ENCODE data around the gene FOXJ2. TPM values are rescaled to one million over a fixed set of nuclear protein-coding genes. Genes with fewer than 3 reads are reported as not detected.

Gene FOXJ2
- total and polyA plus RNA-seq, 2 donors (not counting 1 experiment from before 2014, with no cell fraction given) = 9.5 to 19.4 TPM

GRCh38 chr12:8081251-8081920 lies 48.9 kb downstream of the FOXJ2 start:
- peak overlapping the region; percentile 79 to 98 (median 89) for H3K4me3 ChIP-seq (ENCODE audit: control extremely low read depth in 1 of 5, extremely low read depth in 1 of 5, insufficient read depth in 1 of 5, low read depth in 2 of 5, low read length in 4 of 5)
- H3K4me1 Mint-ChIP-seq = peaks cover 55% of the 10 kb centered on the region
- POLR2A ChIA-PET = interaction anchor here (0.8 kb wide), 1 partner anchor 54 kb away, joined by 4 read pairs; no protein-coding TSS in a partner anchor

More at GRCh38 chr12:8081251-8081920, 48.9 kb downstream of the FOXJ2 start:
- peak; percentile 48 for DNase-seq
- H3K4me1 ChIP-seq (ENCODE audit: control insufficient read depth in 2 of 2, insufficient read depth in 2 of 2, low read length in 2 of 2) = peaks cover 31% of the 10 kb centered on the region in 2 donors
- H3K27me3 Mint-ChIP-seq = no peaks in the 10 kb centered on the region
- no peaks in the 10 kb centered on the region for H3K9me3 ChIP-seq (ENCODE audit: control extremely low read depth in 1 of 3, control insufficient read depth in 2 of 3, insufficient read depth in 1 of 3, low read length in 2 of 3)
- CTCF ChIA-PET = interaction anchor here (0.8 to 1.2 kb wide), 2 partner anchors 15 to 151 kb away, joined by 3 read pairs; partner anchors contain the start of gene C3AR1
- peak overlapping the region; percentile 90 for H3K27ac Mint-ChIP-seq
- H2AFZ ChIP-seq (ENCODE audit: insufficient read depth, low read depth, low read length, poor library complexity, severe bottlenecking) = peak overlapping the region; percentile 89
- H3K27me3 ChIP-seq (replicated peaks in 1 of 4; ENCODE audit: control extremely low read depth in 1 of 4, control insufficient read depth in 3 of 4, insufficient read depth in 4 of 4, low read length in 3 of 4) = no peaks in the 10 kb centered on the region
- peaks cover 0 to 4% of the 10 kb centered on the region in 2 experiments for H3K36me3 ChIP-seq (replicated peaks in 1 of 2; ENCODE audit: control extremely low read depth in 1 of 2, control insufficient read depth in 1 of 2, extremely low read depth in 1 of 2, insufficient read depth in 2 of 2, low read length in 1 of 2)
- no peak for ATAC-seq (ENCODE audit: low read depth)
- intact Hi-C loops (cut with micrococcal nuclease) = no loop called here
- peak overlapping the region; percentile 79 for H3K4me2 ChIP-seq (replicated peaks; ENCODE audit: low read depth, low read length, poor library complexity, severe bottlenecking)
- peaks cover 7% of the 10 kb centered on the region for H4K20me1 ChIP-seq (ENCODE audit: control insufficient read depth, insufficient read depth, low read length, poor library complexity, severe bottlenecking)
- no peaks in the 10 kb centered on the region for H3K9me3 Mint-ChIP-seq (ENCODE audit: insufficient read depth)
- H3K4me3 Mint-ChIP-seq = peak overlapping the region; percentile 84
- no peak for TF ChIP-seq CTCF (IDR thresholded peaks at IDR 0.05)
- no peak for TF ChIP-seq EZH2 (IDR thresholded peaks at IDR 0.05; ENCODE audit: borderline replicate concordance, insufficient read depth, low read depth, low read length, poor library complexity, severe bottlenecking)
- WGBS (ENCODE audit: insufficient coverage) = 3% methylated on average over 11 of the region's 15 CpGs
- peaks cover 80% of the 10 kb centered on the region for H3K79me2 ChIP-seq (ENCODE audit: control insufficient read depth, insufficient read depth, low read length)
- peak overlapping the region; percentile 97 for H3K9ac ChIP-seq (ENCODE audit: low read length)
- H3K27ac ChIP-seq (ENCODE audit: low read length in 2 of 2) = peak overlapping the region; percentile 97 to 98

All from B cell (primary cell).